Caki2 (cell line): ENCODE data around the gene EML6. TPM values are rescaled to one million over a fixed set of nuclear protein-coding genes. Genes with fewer than 3 reads are reported as not detected.

Source experiments
- DNase-seq: peaks from one replicate; pipeline ENCODE4 v3.0.0-alpha.2; 2015; ENCODE audit warnings: low read depth
- in situ Hi-C: cut with HindIII; loops from 2 replicates; pipeline ENCODE4 v1.10.0; 2016; ENCODE audit warnings: low sequenced_read_pairs, low pct_unique_long_range_greater_than_20kb, mixed read lengths
- total RNA-seq: library from RNA; depleted of rRNA; stranded (reverse); fragments of >200 nt; shearing (Covaris generic); gene quantifications from 2 replicates; pipeline ENCODE4 v1.2.3, GENCODE V29; 2014; ENCODE audit warnings: low replicate concordance

EML6 gene
- total RNA-seq, 1 experiment from 2014 or later, result not detected

- DNase-seq, result no peak
- in situ Hi-C loops, result loop anchor here (10.0 kb wide), 1 partner anchor 161 kb away; no protein-coding TSS in a partner anchor
Measured at GRCh38 chr2:55013936-55014335, 290.5 kb downstream of the EML6 start.

- DNase-seq, result peak; percentile 63
- in situ Hi-C loops, result loop anchor here (10.0 kb wide), 1 partner anchor 160 kb away; no protein-coding TSS in a partner anchor
Measured at GRCh38 chr2:55014962-55015939, 291.8 kb downstream of the EML6 start.

GRCh38 chr2:55017428-55017827, 294.0 kb downstream of the EML6 start:
- in situ Hi-C loops, result loop anchor here (10.0 kb wide), 1 partner anchor 157 kb away; no protein-coding TSS in a partner anchor
- no peak for DNase-seq

GRCh38 chr2:55017880-55018279, 294.4 kb downstream of the EML6 start:
- no peak for DNase-seq
- in situ Hi-C loops, result loop anchor here (10.0 kb wide), 1 partner anchor 157 kb away; no protein-coding TSS in a partner anchor

GRCh38 chr2:55018619-55019018, 295.2 kb downstream of the EML6 start:
- no peak for DNase-seq
- in situ Hi-C loops, result loop anchor here (10.0 kb wide), 1 partner anchor 156 kb away; no protein-coding TSS in a partner anchor

- in situ Hi-C loops, result loop anchor here (10.0 kb wide), 1 partner anchor 155 kb away; no protein-coding TSS in a partner anchor
- DNase-seq, result no peak
Measured at GRCh38 chr2:55019526-55020258, 296.2 kb downstream of the EML6 start.
